Thyroid gland (tissue), 4 donors: ENCODE results near the gene ZNF555.

Source experiments
- CTCF ChIP-seq, 6 experiments: fragments of 200-600 bp in 3 of 6; fragments of 450-650 bp in 3 of 6; sonication (generic) in 3 of 6; IDR thresholded peaks; one replicate each; pipeline ENCODE4 v1.5.1; 2016 to 2019; ENCODE audit warnings: antibody characterized with exemption in 6 of 6, mild to moderate bottlenecking in 2 of 6, inconsistent platforms in 1 of 6, moderate library complexity in 1 of 6
- POLR2A ChIP-seq, 2 donors: fragments of 450-650 bp; IDR thresholded peaks; one replicate each; pipeline ENCODE4 v1.6.1; 2017; ENCODE audit warnings: antibody characterized with exemption in 2 of 2, mild to moderate bottlenecking in 2 of 2, moderate library complexity in 1 of 2

- TF ChIP-seq CTCF (IDR thresholded peaks at IDR 0.05) (no peak), POLR2A (IDR thresholded peaks at IDR 0.05) (no peak)
Measured at GRCh38 chr19:2850256-2850925, 9.1 kb downstream of the ZNF555 start.
